Inflammatory macrophage treated with lipopolysaccharide for 4 hours (primary cell): ENCODE measurements around the gene RASGRP4.

ENCODE experiments used
- DNase-seq: peaks from one replicate; pipeline ENCODE4 v3.0.0-alpha.2; 2020

Gene RASGRP4

DNA sequence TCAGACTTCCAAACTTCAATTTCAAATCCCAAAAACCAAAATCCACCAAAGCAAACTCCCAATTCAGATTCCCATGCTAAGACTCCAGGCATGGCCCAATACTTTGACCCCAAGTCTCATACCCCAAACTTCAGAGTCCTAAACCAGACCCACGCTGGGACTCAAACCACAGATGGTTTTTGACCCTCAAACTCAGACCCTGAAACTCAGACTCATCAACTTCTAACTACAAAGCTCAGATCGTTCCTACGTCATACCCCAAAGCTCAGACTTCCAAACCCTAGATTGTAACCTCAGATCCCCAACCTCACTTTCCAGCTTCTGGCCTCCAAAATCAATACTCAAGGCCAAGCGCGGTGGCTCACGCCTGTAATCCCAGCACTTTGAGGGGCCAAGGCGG, 19.3 kb upstream of the RASGRP4 start:
- DNase-seq: no peak

- DNase-seq: no peak
Observed at GRCh38 chr19:38444026-38444425, 18.0 kb upstream of the RASGRP4 start.

DNA sequence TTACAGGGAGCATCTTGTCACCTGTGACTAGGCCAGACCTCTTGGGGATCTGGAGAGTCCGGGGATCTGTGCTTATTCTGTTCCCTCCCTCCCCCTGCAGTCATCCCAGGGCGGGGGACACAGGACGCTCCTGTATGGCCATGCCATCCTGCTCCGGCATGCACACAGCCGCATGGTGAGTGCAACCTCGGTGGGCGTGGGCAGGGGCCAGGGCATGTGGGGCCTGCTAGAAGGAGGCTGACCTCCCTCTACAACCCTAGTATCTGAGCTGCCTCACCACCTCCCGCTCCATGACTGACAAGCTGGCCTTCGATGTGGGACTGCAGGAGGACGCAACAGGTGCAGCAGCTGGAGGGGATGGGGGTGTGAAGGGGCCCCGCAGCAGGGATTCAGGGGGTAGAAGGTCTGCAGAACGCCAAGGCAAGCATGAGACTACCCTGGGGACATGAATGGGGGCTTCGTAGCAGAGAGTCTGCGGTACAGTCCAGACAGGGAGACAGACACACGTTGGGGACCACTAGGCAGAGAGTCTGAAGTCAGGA, 17.5 kb upstream of the RASGRP4 start:
- no peak for DNase-seq

GRCh38 chr19:38442736-38443135, 16.7 kb upstream of the RASGRP4 start:
- DNase-seq: no peak

DNA sequence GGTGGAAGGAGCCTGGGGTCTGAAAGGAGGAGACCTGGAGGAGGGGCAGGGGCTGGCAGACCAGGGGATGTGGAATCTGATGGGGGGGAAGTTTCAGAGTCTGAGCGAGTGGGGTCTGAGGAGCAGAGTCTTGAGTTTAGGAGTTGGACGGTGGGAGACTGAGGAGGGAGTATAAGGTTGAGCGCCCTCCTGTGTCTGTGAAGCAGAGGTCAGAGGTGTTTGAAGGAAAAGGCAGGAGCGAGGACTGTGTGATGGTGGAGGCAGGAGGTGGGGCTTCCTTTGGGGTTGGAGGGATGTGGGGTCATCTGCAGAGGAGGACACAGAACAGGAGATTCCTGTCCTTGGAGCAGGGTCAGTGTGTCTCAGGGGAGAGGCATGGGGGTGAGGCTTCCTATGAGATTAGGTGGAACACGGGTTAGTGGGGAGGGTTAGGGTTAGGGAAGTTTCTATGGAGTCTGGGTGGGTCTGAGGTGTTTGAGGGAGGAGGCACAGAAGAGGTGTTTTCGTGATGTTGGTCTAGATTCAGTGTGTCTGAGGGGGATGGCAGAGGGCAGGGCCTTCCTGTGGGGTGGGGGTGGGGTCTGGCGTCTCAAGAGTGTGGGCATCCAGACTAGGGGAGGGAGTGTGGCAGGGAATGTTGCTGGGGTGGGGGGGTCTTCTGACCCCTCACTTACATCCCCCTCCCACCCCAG, 15.8 kb upstream of the RASGRP4 start:
- DNase-seq: no peak

- DNase-seq: no peak
Observed at GRCh38 chr19:38440592-38440991, 14.6 kb upstream of the RASGRP4 start.

DNA sequence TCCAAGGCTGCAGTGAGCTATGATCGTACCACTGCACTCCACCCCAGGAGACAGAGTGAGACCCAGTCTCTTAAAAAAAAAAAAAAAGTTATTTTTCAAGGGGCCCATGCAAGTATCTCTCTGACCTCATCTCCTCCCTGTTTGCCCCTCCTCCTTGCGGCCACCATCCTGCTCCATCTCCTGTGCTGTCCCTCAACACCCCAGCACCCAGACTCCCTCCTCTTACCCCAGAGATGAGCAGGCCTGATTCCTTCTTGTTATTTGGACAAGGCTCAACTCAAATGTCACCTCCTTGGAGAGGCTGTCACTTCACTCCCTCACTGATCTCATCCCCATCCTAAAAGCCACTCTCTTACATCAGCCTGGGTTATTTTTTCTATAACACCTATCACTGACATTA, 11.9 kb upstream of the RASGRP4 start:
- no peak for DNase-seq

- DNase-seq: no peak
Observed at GRCh38 chr19:38437295-38437694, 11.3 kb upstream of the RASGRP4 start.

- DNase-seq: no peak
Observed at GRCh38 chr19:38434549-38435051, 8.6 kb upstream of the RASGRP4 start.

DNA sequence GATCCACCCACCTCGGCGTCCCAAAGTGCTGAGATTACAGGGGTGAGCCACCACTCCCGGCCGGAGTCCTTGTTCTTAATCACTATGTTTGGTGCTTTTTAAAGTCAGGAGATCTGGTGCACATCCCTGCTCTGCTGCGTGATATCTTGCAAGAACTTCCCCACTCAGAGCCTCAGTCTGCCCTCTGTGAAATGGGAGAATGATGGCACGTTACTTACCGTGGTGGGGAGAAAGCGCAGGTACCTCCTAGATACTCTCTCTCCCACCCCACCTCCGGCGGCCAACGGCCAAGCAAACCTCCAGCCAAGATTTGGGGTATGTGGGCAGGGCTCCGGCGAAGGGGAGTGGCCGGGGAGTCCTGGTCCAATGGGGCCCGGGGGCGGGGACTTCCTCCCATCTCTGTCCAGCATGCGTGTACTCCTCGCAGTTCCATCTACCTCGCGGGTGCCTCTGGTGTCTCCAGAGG, 7.3 kb upstream of the RASGRP4 start, which contains the start of gene RYR1:
RYR1 (plus strand) TSS at position 424 of the 466 bp plus-strand sequence. CDS start 139 bp downstream, outside the sequence.
- DNase-seq: peak; percentile 45

- DNase-seq: no peak
Observed at GRCh38 chr19:38430931-38431330, 4.9 kb upstream of the RASGRP4 start.

- DNase-seq: no peak
Observed at GRCh38 chr19:38429811-38430156, 3.8 kb upstream of the RASGRP4 start.

DNA sequence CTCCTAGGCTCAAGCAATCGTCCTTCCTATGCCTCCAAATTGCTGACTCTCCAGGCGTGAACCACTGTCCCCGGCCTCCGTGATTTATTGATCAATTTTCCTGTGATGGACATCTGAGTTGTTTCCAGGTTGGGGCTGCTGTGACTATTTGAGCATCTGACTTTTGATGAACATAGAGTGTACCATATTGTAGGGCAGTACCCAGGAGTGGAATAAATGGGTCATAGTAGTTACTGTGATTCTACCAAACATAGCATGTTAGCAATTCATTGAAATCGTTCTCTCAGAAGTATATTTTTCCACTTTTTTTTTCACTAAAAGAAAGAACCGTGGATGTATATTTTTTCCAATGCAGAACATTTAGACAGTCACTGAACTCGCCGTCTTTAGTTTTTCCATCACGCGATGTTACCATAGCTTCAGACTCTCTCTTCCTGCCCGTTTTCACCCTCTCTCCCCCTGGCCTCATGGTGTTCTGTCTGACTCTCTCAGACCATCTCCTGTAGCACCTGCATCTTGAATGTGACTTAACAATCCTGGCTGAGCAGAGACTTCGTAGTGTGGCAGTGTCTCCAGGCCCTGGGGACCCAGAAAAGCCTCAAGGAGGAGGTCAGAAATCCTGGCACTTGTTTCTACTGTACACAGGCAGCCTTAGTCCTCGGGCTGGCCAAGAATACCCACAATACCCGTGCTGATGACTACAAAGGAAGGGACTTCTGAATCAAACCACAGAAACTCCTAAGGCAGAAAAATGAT, 3.2 kb upstream of the RASGRP4 start:
- DNase-seq: no peak

DNA sequence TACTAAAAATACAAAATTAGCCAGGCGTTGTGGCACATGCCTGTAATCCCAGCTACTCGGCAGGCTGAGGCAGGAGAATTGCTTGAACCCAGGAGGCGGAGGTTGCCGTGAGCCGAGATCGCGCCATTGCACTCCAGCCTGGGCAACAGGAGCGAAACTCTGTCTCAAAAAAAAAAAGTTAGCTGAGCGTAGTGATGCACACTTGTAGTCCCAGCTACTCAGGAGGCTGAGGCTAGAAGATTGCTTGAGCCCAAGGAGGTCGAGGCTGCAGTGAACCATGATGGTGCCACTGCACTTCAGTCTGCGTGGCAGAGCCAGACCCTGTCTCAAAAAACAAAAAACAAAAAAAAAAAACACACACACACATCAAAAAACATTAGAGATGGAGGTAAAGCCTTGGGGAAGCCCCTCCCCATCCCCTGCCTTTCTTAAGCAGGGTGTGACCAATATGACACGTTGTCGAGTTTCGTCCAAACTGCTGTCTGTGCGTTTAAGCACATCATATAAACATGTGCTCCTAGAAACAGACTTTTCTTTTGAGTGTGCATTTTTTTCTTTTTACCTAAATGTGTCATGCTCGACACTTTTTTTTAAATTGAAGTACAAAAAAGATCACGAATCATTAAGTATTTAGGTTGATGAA, 1.1 kb upstream of the RASGRP4 start:
- DNase-seq: peak; percentile 20

DNA sequence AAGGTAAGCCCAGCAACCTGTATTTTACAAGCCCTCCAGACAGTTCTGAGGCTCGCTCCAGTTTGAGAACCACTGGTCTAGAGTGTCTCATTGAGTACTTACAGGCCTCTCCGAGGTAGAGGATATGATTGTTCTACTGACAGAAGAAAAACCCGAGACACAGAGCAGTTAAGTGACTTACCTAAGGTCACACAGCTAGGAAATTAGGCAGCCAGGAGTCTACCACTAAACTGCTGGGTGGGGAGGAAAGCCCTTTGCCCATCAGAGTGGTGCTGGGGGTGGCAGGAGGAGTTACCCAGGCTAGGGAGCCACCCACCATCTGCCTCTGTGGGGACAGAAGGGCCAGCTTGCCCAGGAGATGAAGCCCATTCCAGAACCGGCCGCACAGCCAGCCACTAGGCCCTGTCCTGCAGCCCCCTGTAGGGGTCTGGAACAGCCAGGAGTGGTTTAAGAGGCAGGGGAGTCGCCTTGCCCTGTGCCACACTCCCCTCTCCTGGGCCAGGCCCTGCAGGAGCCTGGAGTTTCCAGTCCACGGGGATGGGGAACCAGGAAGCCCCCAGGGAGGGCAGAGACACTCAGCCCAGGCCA, 703 bp downstream of the RASGRP4 start:
- DNase-seq: no peak

DNA sequence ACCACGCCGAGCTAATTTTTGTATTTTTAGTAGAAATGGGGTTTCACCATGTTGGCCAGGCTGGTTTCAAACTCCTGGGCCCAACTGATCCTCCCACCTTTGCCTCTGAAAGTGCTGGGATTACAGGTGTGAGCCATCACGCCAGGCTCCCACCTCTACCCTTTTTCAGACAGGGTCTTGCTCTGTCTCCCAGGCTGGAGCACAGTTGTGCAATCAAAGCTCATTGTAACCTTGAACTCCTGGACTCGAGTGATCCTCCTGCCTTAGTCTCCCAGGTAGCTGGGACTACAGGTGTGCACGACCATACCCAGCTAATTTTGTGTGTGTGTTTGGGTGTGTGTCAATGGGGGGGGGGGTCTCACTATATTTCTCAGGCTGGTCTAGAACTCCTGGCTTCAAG, 1.7 kb downstream of the RASGRP4 start:
- DNase-seq: no peak

DNA sequence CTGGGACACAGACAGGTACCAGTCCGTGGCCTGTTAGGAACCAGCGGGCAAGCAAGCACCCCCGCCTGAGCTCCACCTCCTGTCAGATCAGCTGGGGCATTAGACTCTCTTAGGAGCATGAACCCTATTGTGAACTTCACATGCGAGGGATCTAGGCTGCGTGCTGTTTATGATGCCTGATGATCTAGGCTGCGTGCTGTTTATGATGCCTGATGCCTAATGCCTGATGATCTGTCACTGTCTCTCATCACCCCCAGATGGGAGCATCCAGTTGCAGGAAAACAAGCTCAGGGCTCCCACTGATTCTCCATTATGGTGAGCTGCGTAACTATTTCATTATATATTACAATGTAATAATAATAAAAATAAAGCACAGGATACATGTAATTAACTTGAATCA, 3.6 kb downstream of the RASGRP4 start:
- DNase-seq: no peak

DNA sequence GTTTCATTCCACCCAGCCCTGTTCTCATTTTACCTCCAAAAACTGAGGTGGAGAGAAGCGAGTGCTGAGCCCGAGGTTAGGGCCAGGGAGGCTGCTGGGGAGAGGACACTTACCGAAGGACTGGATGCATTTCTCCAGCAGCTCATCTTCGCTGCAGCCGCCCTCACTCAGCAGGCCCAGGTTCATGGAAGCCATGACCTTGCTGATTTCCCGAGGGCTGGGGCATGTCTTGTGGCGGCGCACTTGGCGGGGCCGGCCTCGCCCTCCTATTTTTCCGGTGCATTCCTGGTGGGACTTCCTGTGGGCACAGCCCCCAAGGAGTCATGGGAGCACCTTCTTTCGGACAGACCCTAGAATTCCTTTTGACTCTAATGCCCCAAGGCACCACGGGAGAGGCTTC, 4.2 kb downstream of the RASGRP4 start:
- no peak for DNase-seq

- no peak for DNase-seq
Observed at GRCh38 chr19:38420935-38421334, 5.1 kb downstream of the RASGRP4 start.

DNA sequence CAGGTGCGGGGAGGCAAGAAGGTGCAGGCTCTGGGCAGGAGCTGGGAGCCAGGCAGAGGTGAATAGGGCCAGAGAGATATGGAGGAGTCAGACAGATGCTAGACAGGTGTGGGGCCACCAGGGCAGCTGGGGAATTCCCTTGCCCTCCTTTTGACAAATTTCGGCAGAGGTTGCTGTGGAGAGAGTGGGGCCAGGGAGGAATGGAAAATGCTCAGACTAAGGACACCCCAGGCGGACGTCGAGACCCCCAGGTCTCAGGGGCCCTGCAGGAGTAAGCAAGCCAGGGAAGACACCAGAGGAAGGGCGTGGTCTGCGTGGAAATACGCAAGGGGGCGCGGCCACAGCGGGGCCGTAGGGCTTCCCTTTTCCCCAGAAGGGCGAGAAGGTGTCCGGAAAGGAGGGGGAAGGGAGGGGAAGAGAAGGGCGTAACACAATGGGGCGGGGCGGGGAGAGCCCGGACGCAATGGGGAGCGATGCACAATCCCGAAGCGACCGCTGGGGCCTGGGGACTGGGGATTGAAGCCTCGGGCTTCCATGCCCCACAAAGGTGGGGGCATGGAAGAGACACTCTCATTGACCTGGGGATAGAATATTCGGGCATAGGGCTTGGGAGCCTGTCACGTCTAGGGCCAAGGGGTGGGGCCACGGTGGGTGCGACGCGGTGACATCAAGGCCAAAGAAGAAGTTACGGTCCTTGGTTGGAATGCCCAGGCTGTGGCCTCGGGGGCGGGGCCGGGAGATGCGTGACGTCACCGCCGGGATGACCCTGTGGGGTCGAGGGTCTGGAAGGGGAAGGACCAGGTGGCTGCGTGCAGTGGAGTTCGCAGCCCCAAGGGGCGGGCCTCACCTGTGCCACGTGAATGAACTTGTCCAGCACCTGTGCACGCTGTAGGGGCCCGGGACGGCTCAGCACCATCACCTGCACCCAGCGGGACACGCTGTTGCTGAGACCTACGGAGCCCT, 8.2 kb downstream of the RASGRP4 start:
- DNase-seq: peak; percentile 92

GRCh38 chr19:38417146-38417543, 8.9 kb downstream of the RASGRP4 start:
- DNase-seq: no peak

GRCh38 chr19:38413416-38413815, 12.6 kb downstream of the RASGRP4 start:
- no peak for DNase-seq
